Measurements from ENCODE around the gene ACSS2. TPM values are rescaled to one million over a fixed set of nuclear protein-coding genes. Genes with fewer than 3 reads are reported as not detected.

ACSS2 gene
- total RNA-seq, 1 donor from 2014 or later = 18.7 TPM

DNA sequence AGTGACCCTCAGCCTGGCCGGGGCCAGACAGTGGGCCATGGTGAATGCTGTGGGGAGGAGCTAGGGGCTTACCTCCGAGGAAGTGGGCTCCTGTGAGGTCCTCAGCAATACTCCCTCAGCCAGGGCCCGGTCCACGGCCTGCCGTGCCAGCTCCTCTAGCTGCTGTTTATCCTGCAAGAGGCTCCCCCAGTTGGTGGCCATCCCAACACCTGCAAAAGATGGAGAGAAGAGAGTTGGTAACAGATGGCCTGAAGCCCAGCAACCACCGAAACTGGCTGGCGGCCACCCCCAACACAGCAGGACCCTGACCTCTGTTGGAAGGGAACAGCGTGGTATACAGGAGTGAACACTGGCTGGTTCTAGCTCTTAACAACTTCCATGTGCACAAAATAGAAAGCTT lies 75.2 kb downstream of the ACSS2 start:
- peaks cover 25% of the 10 kb centered on the region for H3K4me1 Mint-ChIP-seq (ENCODE audit: low read depth, unreplicated experiment)
- no peaks in the 10 kb centered on the region for H3K9me3 ChIP-seq (ENCODE audit: insufficient read depth, low read depth, low read length)
- H3K9ac ChIP-seq (ENCODE audit: low read length) = no peak overlapping the region
- H4K20me1 ChIP-seq (ENCODE audit: insufficient read depth, low read length) = no peaks in the 10 kb centered on the region
- FAIRE-seq (no peak), DNase-seq (ENCODE audit: low read depth) (no peak)
- no peak overlapping the region for H3K4me2 ChIP-seq (ENCODE audit: low read length)
- peaks cover 11% of the 10 kb centered on the region for H3K79me2 ChIP-seq (ENCODE audit: insufficient read depth, low read length)
- H3K36me3 Mint-ChIP-seq (ENCODE audit: low read depth, unreplicated experiment) = peaks cover 6% of the 10 kb centered on the region
- H3K4me3 ChIP-seq (ENCODE audit: insufficient read depth, low read depth, low read length) = no peak overlapping the region
- H3K36me3 ChIP-seq (ENCODE audit: insufficient read depth, low read length) = peaks cover 6% of the 10 kb centered on the region
- H3K27ac ChIP-seq (ENCODE audit: low read depth, low read length) = no peak overlapping the region
- H3K27me3 Mint-ChIP-seq (ENCODE audit: low read depth, unreplicated experiment) = no peaks in the 10 kb centered on the region
- H3K27ac Mint-ChIP-seq (ENCODE audit: unreplicated experiment) = no peak overlapping the region
- H3K4me1 ChIP-seq (ENCODE audit: insufficient read depth, low read length) = peaks cover 17% of the 10 kb centered on the region
- H3K4me3 Mint-ChIP-seq (ENCODE audit: unreplicated experiment) = no peak overlapping the region
- TF ChIP-seq EZH2 (IDR thresholded peaks at IDR 0.05; ENCODE audit: insufficient read depth, low read length) = no peak
- peaks cover 4% of the 10 kb centered on the region for H3K9me3 Mint-ChIP-seq (ENCODE audit: unreplicated experiment)
- no peak overlapping the region for H2AFZ ChIP-seq (ENCODE audit: low read depth, low read length)
- H3K27me3 ChIP-seq (ENCODE audit: insufficient read depth, low read length) = no peaks in the 10 kb centered on the region

DNA sequence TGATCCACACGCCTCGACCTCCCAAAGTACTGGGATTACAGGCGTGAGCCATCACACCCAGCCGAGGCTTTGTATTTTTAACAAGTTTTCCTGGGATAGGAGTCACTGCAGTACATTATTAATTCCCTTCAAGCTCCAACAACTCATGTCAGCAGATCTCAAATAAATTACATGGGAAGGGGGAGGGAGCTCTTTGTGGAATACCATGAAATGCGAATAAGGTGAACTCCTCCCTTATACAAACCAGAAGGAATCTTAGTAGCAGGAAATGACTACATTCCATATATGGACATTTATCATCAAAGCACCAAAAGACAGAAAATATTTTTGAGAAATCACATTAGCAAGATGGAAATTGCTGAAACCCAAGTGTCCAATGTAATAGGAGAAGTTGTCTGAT lies 76.3 kb downstream of the ACSS2 start:
- Histone ChIP-seq H4K20me1 (ENCODE audit: insufficient read depth, low read length) (no peaks in the 10 kb centered on the region), H3K4me3 (ENCODE audit: insufficient read depth, low read depth, low read length) (no peak overlapping the region), H3K27ac (ENCODE audit: low read depth, low read length) (no peak overlapping the region), H3K27me3 (ENCODE audit: insufficient read depth, low read length) (no peaks in the 10 kb centered on the region), H3K9ac (ENCODE audit: low read length) (no peak overlapping the region), H3K79me2 (ENCODE audit: insufficient read depth, low read length) (peaks cover 11% of the 10 kb centered on the region), H2AFZ (ENCODE audit: low read depth, low read length) (no peak overlapping the region), H3K4me2 (ENCODE audit: low read length) (peak overlapping the region; percentile 4), H3K4me1 (ENCODE audit: insufficient read depth, low read length) (peaks cover 17% of the 10 kb centered on the region), H3K9me3 (ENCODE audit: insufficient read depth, low read depth, low read length) (no peaks in the 10 kb centered on the region), H3K36me3 (ENCODE audit: insufficient read depth, low read length) (peaks cover 6% of the 10 kb centered on the region)
- TF ChIP-seq, protein P1, sequence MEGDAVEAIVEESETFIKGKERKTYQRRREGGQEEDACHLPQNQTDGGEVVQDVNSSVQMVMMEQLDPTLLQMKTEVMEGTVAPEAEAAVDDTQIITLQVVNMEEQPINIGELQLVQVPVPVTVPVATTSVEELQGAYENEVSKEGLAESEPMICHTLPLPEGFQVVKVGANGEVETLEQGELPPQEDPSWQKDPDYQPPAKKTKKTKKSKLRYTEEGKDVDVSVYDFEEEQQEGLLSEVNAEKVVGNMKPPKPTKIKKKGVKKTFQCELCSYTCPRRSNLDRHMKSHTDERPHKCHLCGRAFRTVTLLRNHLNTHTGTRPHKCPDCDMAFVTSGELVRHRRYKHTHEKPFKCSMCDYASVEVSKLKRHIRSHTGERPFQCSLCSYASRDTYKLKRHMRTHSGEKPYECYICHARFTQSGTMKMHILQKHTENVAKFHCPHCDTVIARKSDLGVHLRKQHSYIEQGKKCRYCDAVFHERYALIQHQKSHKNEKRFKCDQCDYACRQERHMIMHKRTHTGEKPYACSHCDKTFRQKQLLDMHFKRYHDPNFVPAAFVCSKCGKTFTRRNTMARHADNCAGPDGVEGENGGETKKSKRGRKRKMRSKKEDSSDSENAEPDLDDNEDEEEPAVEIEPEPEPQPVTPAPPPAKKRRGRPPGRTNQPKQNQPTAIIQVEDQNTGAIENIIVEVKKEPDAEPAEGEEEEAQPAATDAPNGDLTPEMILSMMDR (IDR thresholded peaks at IDR 0.05; ENCODE audit: insufficient read depth, low read depth, low read length) = no peak
- no peak for TF ChIP-seq EZH2 (IDR thresholded peaks at IDR 0.05; ENCODE audit: insufficient read depth, low read length)
- Mint-ChIP-seq H3K4me1 (ENCODE audit: low read depth, unreplicated experiment) (peaks cover 24% of the 10 kb centered on the region), H3K9me3 (ENCODE audit: unreplicated experiment) (peaks cover 8% of the 10 kb centered on the region), H3K36me3 (ENCODE audit: low read depth, unreplicated experiment) (peaks cover 9% of the 10 kb centered on the region), H3K4me3 (ENCODE audit: unreplicated experiment) (peak overlapping the region; percentile 21), H3K27ac (ENCODE audit: unreplicated experiment) (peak overlapping the region; percentile 72), H3K27me3 (ENCODE audit: low read depth, unreplicated experiment) (peaks cover 3% of the 10 kb centered on the region)
- FAIRE-seq (no peak), DNase-seq (ENCODE audit: low read depth) (peak; percentile 76)

DNA sequence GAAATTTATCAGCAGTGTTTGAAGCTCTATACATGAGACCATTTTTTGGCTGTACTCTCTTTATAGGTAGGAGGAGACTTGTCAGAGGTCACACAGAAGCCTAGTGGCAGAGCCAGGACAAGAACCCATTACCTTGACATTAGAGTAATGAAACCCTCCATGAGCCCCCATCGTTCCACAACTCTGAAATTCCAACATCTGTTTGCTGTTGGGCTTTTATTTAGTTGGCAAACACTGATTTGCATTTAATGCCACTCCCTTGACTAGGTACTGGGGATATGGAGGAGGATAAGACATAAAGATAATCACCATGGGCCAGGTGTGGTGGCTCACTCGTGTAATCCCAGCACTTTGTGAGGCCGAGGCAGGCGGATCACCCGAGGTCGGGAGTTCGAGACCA lies 77.5 kb downstream of the ACSS2 start:
- Histone ChIP-seq H4K20me1 (ENCODE audit: insufficient read depth, low read length) (no peaks in the 10 kb centered on the region), H3K9ac (ENCODE audit: low read length) (no peak overlapping the region), H3K79me2 (ENCODE audit: insufficient read depth, low read length) (peaks cover 11% of the 10 kb centered on the region), H3K27me3 (ENCODE audit: insufficient read depth, low read length) (no peaks in the 10 kb centered on the region), H3K27ac (ENCODE audit: low read depth, low read length) (no peak overlapping the region), H3K4me3 (ENCODE audit: insufficient read depth, low read depth, low read length) (no peak overlapping the region), H3K4me1 (ENCODE audit: insufficient read depth, low read length) (peaks cover 17% of the 10 kb centered on the region), H3K36me3 (ENCODE audit: insufficient read depth, low read length) (peaks cover 4% of the 10 kb centered on the region), H2AFZ (ENCODE audit: low read depth, low read length) (no peak overlapping the region), H3K9me3 (ENCODE audit: insufficient read depth, low read depth, low read length) (no peaks in the 10 kb centered on the region), H3K4me2 (ENCODE audit: low read length) (no peak overlapping the region)
- Mint-ChIP-seq H3K4me1 (ENCODE audit: low read depth, unreplicated experiment) (peaks cover 24% of the 10 kb centered on the region), H3K36me3 (ENCODE audit: low read depth, unreplicated experiment) (peaks cover 9% of the 10 kb centered on the region), H3K27ac (ENCODE audit: unreplicated experiment) (no peak overlapping the region), H3K27me3 (ENCODE audit: low read depth, unreplicated experiment) (peaks cover 6% of the 10 kb centered on the region), H3K9me3 (ENCODE audit: unreplicated experiment) (peaks cover 13% of the 10 kb centered on the region), H3K4me3 (ENCODE audit: unreplicated experiment) (no peak overlapping the region)
- FAIRE-seq = no peak
- no peak for TF ChIP-seq EZH2 (IDR thresholded peaks at IDR 0.05; ENCODE audit: insufficient read depth, low read length)
- TF ChIP-seq, protein P1 (IDR thresholded peaks at IDR 0.05; ENCODE audit: insufficient read depth, low read depth, low read length) = no peak
- no peak for DNase-seq (ENCODE audit: low read depth)
